ENCODE results near the gene UBAC2.

- TF ChIP-seq POLR2A (IDR thresholded peaks at IDR 0.05) (no peak), EP300 (IDR thresholded peaks at IDR 0.05) (no peak)
Measured at GRCh38 chr13:99339736-99340397, 139.2 kb downstream of the UBAC2 start.

Measured in tibial nerve (tissue), 3 donors.